Adipocyte (in vitro differentiated cells): Measurements from ENCODE around the gene PRPF40A.

Source experiments
- DNase-seq: peaks from one replicate; pipeline ENCODE4 v3.0.0-alpha.2; 2015; ENCODE audit warnings: low read depth
- H3K27me3 ChIP-seq: replicated peaks from 2 replicates; pipeline ENCODE4 v1.7.0; 2013; ENCODE audit warnings: mild to moderate bottlenecking, low read length, moderate library complexity; ENCODE audit not compliant: control insufficient read depth, insufficient read depth
- H3K36me3 ChIP-seq: 2 replicates; pipeline ENCODE4 v1.7.0; 2013; ENCODE audit warnings: low read length, mild to moderate bottlenecking, moderate library complexity; ENCODE audit not compliant: control insufficient read depth, insufficient read depth, severe bottlenecking
- H3K4me1 ChIP-seq: 2 replicates; pipeline ENCODE4 v1.7.0; 2013; ENCODE audit warnings: mild to moderate bottlenecking, low read length, moderate library complexity; ENCODE audit not compliant: control insufficient read depth, insufficient read depth
- H3K4me3 ChIP-seq: 2 replicates; pipeline ENCODE4 v1.7.0; 2013; ENCODE audit warnings: mild to moderate bottlenecking, low read length, moderate library complexity
- H3K9ac ChIP-seq: 2 replicates; pipeline ENCODE4 v1.7.0; 2013; ENCODE audit warnings: mild to moderate bottlenecking, low read length, moderate library complexity
- H3K9me3 ChIP-seq: 2 replicates; pipeline ENCODE4 v1.7.0; 2013; ENCODE audit warnings: mild to moderate bottlenecking, low read length, moderate library complexity; ENCODE audit not compliant: control insufficient read depth

PRPF40A gene

GRCh38 chr2:152630466-152630865 is 86.8 kb downstream of the PRPF40A start:
- H3K36me3 ChIP-seq = peaks cover 24% of the 10 kb centered on the region
- no peak for DNase-seq
- H3K4me3 ChIP-seq = no peak overlapping the region

GRCh38 chr2:152629202-152629601 is 88.1 kb downstream of the PRPF40A start:
- peaks cover 16% of the 10 kb centered on the region for H3K4me1 ChIP-seq
- H3K27me3 ChIP-seq = no peaks in the 10 kb centered on the region
- H3K9me3 ChIP-seq = no peaks in the 10 kb centered on the region
- peaks cover 22% of the 10 kb centered on the region for H3K36me3 ChIP-seq
- DNase-seq = no peak
- no peak overlapping the region for H3K9ac ChIP-seq
- H3K4me3 ChIP-seq = no peak overlapping the region

More at GRCh38 chr2:152630466-152630865, 86.8 kb downstream of the PRPF40A start:
- no peak overlapping the region for H3K9ac ChIP-seq
- peaks cover 16% of the 10 kb centered on the region for H3K4me1 ChIP-seq
- H3K9me3 ChIP-seq = no peaks in the 10 kb centered on the region
- H3K27me3 ChIP-seq = no peaks in the 10 kb centered on the region

GRCh38 chr2:152627351-152627957 is 89.8 kb downstream of the PRPF40A start:
- Histone ChIP-seq H3K9ac (peak overlapping the region; percentile 39), H3K4me1 (peaks cover 16% of the 10 kb centered on the region), H3K27me3 (no peaks in the 10 kb centered on the region), H3K9me3 (no peaks in the 10 kb centered on the region), H3K36me3 (peaks cover 13% of the 10 kb centered on the region), H3K4me3 (no peak overlapping the region)
- DNase-seq = peak; percentile 77

- H3K36me3 ChIP-seq = peaks cover 8% of the 10 kb centered on the region
Observed at GRCh38 chr2:152626911-152627339, 90.3 kb downstream of the PRPF40A start.

DNA sequence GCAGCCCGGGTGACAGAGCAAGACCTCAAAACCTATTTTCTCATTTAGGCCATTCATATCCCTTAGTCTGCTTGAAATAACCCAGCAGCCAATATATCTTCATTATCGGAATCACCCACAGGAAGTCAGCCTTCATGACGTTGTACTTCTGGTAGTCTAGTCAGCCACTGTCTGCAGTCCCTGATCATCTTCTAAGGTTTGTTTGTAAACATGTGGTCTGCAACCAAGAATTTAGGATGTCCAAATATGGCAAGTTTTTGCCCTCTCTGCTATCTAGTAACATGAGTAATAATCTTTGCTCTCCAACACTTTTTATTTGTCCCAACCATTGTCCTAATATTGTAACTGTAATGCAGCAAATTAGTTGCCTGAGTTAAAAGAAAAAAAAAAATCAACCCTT is 92.5 kb downstream of the PRPF40A start:
- no peak for DNase-seq
- Histone ChIP-seq H3K4me3 (no peak overlapping the region), H3K36me3 (peaks cover 19% of the 10 kb centered on the region), H3K4me1 (peaks cover 16% of the 10 kb centered on the region), H3K9me3 (no peaks in the 10 kb centered on the region), H3K27me3 (no peaks in the 10 kb centered on the region), H3K9ac (no peak overlapping the region)

More at GRCh38 chr2:152626911-152627339, 90.3 kb downstream of the PRPF40A start:
- no peaks in the 10 kb centered on the region for H3K9me3 ChIP-seq
- peak; percentile 75 for DNase-seq
- no peak overlapping the region for H3K4me3 ChIP-seq
- no peaks in the 10 kb centered on the region for H3K27me3 ChIP-seq
- peaks cover 16% of the 10 kb centered on the region for H3K4me1 ChIP-seq
- peak overlapping the region; percentile 39 for H3K9ac ChIP-seq

- Histone ChIP-seq H3K36me3 (peaks cover 27% of the 10 kb centered on the region), H3K9me3 (no peaks in the 10 kb centered on the region), H3K4me1 (peaks cover 16% of the 10 kb centered on the region), H3K4me3 (no peak overlapping the region), H3K27me3 (no peaks in the 10 kb centered on the region), H3K9ac (no peak overlapping the region)
- DNase-seq = no peak
Observed at GRCh38 chr2:152623775-152624174, 93.5 kb downstream of the PRPF40A start.

DNA sequence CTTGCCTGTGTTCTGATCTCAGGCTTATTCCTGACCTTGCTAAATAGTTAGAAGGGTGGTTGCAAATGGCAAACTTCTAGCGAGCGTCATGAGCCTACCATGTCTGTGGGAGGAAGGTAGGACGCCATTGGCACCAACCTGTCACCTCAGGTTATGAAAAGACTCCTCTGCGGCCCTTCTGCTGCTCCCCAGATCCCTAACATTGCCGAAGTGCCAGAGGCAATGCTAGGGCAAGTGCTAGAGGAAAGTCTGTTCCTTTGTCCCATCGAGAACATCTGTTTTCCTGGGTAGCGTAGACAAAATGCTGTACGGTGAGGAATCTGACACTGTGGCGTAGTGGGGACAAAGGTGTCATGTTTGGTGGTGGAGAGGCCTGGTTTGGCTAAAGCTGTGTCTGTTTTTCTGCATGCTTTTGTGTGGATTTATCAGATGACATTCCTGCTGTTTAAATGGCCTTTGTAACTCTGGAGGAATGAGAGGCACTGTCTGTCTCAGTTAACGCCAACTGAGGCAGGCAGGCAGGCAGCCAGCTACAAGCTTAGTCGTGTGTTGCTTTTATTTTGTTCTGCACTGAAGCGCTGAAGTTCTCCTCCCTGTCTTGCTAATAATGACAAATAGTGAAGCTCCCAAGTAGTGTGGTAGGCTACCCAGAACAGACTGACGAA is 94.1 kb downstream of the PRPF40A start:
- H3K9me3 ChIP-seq = no peaks in the 10 kb centered on the region
- peaks cover 16% of the 10 kb centered on the region for H3K4me1 ChIP-seq
- H3K9ac ChIP-seq = no peak overlapping the region
- peaks cover 30% of the 10 kb centered on the region for H3K36me3 ChIP-seq
- DNase-seq = no peak
- no peak overlapping the region for H3K4me3 ChIP-seq
- no peaks in the 10 kb centered on the region for H3K27me3 ChIP-seq

DNA sequence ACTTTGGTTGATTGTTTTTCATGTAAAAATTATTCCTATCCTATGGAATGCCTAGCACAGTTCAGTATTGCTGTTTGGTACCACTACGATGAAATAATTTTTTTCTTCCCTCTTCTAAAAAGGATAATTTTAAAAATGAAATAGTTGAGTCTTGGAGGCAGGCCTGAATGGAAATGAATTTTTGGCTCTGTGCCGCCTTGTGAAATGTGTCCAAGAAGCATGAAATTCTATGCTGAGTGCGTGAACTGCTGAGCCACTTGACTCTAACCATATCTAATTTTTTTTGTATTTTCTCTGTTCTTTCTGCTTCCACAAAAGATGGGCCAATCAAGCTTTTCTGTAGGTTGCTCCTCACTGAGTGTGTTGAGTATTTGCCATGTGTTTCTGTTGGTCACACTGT is 95.0 kb downstream of the PRPF40A start:
- no peak overlapping the region for H3K9ac ChIP-seq
- no peaks in the 10 kb centered on the region for H3K9me3 ChIP-seq
- peaks cover 9% of the 10 kb centered on the region for H3K4me1 ChIP-seq
- no peak for DNase-seq
- peaks cover 38% of the 10 kb centered on the region for H3K36me3 ChIP-seq
- H3K4me3 ChIP-seq = no peak overlapping the region
- no peaks in the 10 kb centered on the region for H3K27me3 ChIP-seq

DNA sequence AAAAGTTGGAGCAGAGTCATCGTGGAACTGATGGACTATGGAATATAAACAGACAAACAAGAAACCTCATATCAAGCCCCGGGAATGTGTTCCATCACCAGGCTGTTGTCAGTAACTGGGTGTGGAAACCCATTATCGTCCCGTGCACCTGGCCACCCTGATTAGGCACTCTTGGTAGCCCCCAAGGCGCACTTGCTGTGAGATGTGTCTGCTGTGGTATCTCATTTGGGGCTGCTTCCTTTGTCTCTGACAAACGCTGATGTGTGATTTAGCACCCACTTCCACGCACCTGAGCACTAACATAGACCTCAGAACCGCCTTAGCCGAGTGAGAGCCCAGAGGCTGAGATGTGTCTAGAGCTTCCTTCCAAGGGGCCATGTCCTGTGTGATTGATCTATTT is 96.3 kb downstream of the PRPF40A start:
- H3K36me3 ChIP-seq = peaks cover 43% of the 10 kb centered on the region
- H3K4me1 ChIP-seq = no peaks in the 10 kb centered on the region
- no peaks in the 10 kb centered on the region for H3K9me3 ChIP-seq
- no peak overlapping the region for H3K4me3 ChIP-seq
- no peak for DNase-seq
- no peak overlapping the region for H3K9ac ChIP-seq
- no peaks in the 10 kb centered on the region for H3K27me3 ChIP-seq

DNA sequence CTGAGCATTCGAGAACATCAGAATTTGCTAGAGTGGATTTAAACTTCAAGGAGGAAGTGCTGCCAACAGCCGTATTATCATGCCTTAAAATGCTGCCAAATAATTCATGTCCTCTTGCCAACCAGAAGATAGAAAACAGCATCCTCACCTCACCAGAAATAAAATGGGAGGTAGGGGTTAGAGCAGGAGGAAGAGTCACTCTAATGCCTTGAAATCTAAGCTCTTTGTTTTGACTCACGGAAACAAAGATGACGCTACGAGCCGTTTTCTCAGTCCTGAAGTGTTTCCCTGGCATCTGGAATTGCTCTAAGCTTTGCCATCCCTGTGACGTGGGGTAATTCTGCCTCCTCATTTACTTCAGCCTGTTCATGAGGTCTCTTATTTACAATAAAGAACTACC is 97.1 kb downstream of the PRPF40A start:
- no peak overlapping the region for H3K4me3 ChIP-seq
- H3K4me1 ChIP-seq = no peaks in the 10 kb centered on the region
- peaks cover 46% of the 10 kb centered on the region for H3K36me3 ChIP-seq
- DNase-seq = no peak
- no peak overlapping the region for H3K9ac ChIP-seq
- H3K9me3 ChIP-seq = no peaks in the 10 kb centered on the region
- H3K27me3 ChIP-seq = no peaks in the 10 kb centered on the region

DNA sequence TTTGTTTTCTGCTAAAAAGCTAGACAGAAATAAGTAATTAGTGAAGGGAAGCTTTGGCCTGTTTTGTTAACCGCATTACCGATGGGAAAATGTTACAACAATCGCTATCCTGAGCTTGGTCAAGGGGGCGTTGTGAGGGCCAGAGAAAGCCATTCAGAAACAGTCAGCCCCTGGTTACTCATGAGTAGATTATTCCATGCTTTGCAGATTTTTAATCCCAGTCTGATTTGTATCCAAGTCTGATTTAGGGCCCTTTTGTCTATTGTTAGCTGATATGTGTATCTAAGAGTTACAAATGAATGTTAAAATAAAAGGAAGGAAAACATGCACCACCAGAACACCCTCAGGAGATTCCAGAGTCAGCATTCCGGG is 99.1 kb downstream of the PRPF40A start:
- H3K36me3 ChIP-seq = peaks cover 52% of the 10 kb centered on the region
- H3K4me3 ChIP-seq = no peak overlapping the region
- H3K9ac ChIP-seq = no peak overlapping the region
- peaks cover 10% of the 10 kb centered on the region for H3K4me1 ChIP-seq
- no peaks in the 10 kb centered on the region for H3K27me3 ChIP-seq
- H3K9me3 ChIP-seq = no peaks in the 10 kb centered on the region
- DNase-seq = no peak
